HG02759 (cell line): ENCODE measurements around the gene MAPK1.
"Not testable (repeated sequence)": the region's sequence is repeated elsewhere in the genome, so short reads cannot be mapped to it uniquely, and the experiment has no call there.

Experiments
- ATAC-seq: cut with Tn5 transposase; IDR thresholded peaks from one replicate; pipeline ENCODE4 v1.9.1; 2021; ENCODE audit warnings: mild to moderate bottlenecking, moderate library complexity; ENCODE audit not compliant: unreplicated experiment

MAPK1 gene

GRCh38 chr22:21793716-21794115, 73.7 kb downstream of the MAPK1 start:
- not testable (repeated sequence) for ATAC-seq

- peak; percentile 74 for ATAC-seq
Observed at GRCh38 chr22:21791635-21792625, 75.5 kb downstream of the MAPK1 start.

GRCh38 chr22:21790849-21791610, 76.4 kb downstream of the MAPK1 start:
- ATAC-seq: not testable (repeated sequence)

- no peak for ATAC-seq
Observed at GRCh38 chr22:21790359-21790758, 77.1 kb downstream of the MAPK1 start.

GRCh38 chr22:21787565-21787964, 79.9 kb downstream of the MAPK1 start:
- ATAC-seq: not testable (repeated sequence)

- ATAC-seq: no peak
Observed at GRCh38 chr22:21780259-21780658, 87.2 kb downstream of the MAPK1 start.

- no peak for ATAC-seq
Observed at GRCh38 chr22:21779444-21779843, 88.0 kb downstream of the MAPK1 start.

GRCh38 chr22:21778705-21779363, 88.6 kb downstream of the MAPK1 start:
- no peak for ATAC-seq

- ATAC-seq: no peak
Observed at GRCh38 chr22:21771631-21771976, 95.8 kb downstream of the MAPK1 start.

GRCh38 chr22:21768435-21768834, 99.0 kb downstream of the MAPK1 start:
- ATAC-seq: no peak

- ATAC-seq: peak; percentile 52
Observed at GRCh38 chr22:21766691-21767462, 100.6 kb downstream of the MAPK1 start.

GRCh38 chr22:21765909-21766529, 101.4 kb downstream of the MAPK1 start:
- ATAC-seq: no peak

- ATAC-seq: no peak
Observed at GRCh38 chr22:21764038-21764804, 103.2 kb downstream of the MAPK1 start.

- no peak for ATAC-seq
Observed at GRCh38 chr22:21762712-21763581, 104.5 kb downstream of the MAPK1 start.

- no peak for ATAC-seq
Observed at GRCh38 chr22:21761994-21762680, 105.3 kb downstream of the MAPK1 start.

- no peak for ATAC-seq
Observed at GRCh38 chr22:21761086-21761485, 106.4 kb downstream of the MAPK1 start.

- ATAC-seq: no peak
Observed at GRCh38 chr22:21760640-21761039, 106.8 kb downstream of the MAPK1 start.
